NCI-H82 (cell line): ENCODE data around the gene RHOT2.

Source experiments
- DNase-seq: peaks from one replicate; lab custom pipeline; 2025; lab: John Stamatoyannopoulos, UW

Gene RHOT2

DNA sequence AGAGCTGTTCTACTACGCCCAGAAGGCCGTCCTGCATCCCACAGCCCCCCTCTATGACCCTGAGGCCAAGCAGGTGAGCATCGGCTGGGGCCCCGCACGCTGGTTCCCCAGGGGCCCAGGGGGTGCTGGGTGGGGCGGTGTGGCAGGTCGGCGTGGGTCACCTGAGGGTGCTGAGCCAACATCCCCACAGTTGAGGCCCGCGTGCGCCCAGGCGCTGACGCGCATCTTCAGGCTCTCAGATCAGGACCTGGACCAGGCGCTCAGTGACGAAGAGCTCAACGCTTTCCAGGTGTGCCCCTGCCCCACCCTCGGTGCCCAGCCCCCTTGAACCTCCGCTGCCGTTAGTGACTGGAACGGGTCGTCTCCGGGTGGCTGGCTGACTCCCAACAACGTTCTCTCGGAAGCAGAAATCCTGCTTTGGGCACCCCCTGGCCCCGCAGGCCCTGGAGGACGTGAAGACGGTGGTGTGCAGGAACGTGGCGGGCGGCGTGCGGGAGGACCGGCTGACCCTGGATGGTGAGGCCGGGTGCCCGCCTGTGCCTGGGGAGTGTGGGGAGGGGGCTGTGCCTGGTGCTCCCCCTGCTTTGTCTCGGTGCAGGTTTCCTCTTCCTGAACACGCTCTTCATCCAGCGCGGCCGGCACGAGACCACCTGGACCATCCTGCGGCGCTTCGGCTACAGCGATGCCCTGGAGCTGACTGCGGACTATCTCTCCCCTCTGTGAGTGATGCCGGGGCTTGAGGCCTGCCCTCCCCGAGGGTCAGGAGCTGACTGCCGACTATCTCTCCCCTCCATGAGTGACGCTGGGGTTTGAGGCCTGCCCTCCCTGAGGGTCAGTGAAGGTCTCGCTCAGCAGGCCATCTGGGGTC is 2.8 kb downstream of the RHOT2 start:
- DNase-seq: no peak

DNA sequence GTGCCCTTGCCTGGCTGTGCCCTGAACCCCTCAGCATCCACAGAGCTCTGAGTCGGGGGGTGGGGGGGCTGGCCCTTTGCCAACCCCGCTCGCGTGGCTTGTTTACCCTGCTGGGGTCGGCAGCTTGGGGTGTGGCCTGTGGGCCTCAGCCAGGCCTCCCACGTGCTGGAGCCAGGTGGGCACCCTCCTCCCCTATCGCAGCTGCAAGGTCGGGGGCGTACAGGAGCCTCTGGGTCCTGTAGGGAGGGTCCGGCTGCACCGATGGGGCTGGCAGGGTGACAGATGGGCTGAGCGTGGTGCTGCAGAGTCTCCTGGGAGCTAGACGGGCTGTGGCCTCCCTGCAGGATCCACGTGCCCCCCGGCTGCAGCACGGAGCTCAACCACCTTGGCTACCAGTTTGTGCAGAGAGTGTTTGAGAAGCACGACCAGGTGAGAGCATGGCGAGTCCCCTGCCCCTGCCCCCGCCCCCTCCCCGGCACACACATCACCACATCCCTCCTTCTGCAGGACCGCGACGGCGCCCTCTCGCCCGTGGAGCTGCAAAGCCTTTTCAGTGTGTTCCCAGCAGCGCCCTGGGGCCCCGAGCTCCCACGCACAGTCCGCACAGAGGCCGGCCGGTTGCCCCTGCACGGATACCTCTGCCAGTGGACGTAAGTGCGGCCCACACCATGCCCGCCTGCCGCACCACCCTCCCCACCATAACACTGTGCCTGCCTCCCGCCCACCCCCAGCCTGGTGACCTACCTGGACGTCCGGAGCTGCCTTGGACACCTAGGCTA is 3.6 kb downstream of the RHOT2 start:
- peak; percentile 33 for DNase-seq

DNA sequence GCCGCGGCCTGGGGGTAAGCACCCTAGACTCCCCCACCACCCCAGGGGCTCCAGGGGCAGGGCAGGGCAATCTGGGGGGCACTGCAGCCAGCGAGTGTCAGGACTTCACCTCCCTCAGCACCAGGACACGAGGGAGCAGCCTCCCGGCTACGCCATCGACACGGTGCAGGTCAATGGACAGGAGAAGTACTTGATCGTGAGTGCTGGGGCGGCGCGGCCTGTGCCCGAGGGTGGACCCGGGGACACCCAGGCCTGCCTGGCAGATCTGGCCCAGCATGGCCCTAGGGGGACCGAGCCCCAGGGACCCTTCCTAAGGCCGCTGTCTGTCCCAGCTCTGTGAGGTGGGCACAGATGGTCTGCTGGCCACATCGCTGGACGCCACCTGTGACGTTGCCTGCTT is 4.4 kb downstream of the RHOT2 start:
- no peak for DNase-seq

DNA sequence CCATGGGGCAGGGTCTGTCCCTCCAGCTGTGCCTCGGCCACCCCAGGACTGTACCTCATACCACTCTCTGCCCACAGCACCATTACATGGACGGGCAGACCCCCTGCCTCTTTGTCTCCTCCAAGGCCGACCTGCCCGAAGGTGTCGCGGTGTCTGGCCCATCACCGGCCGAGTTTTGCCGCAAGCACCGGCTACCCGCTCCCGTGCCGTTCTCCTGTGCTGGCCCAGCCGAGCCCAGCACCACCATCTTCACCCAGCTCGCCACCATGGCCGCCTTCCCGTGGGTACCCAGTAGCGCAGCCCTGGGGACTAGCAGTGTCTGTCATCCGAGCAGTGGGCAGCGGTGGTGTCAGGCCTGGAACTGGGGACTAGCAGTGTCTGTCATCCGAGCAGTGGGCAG is 4.9 kb downstream of the RHOT2 start:
- no peak for DNase-seq

DNA sequence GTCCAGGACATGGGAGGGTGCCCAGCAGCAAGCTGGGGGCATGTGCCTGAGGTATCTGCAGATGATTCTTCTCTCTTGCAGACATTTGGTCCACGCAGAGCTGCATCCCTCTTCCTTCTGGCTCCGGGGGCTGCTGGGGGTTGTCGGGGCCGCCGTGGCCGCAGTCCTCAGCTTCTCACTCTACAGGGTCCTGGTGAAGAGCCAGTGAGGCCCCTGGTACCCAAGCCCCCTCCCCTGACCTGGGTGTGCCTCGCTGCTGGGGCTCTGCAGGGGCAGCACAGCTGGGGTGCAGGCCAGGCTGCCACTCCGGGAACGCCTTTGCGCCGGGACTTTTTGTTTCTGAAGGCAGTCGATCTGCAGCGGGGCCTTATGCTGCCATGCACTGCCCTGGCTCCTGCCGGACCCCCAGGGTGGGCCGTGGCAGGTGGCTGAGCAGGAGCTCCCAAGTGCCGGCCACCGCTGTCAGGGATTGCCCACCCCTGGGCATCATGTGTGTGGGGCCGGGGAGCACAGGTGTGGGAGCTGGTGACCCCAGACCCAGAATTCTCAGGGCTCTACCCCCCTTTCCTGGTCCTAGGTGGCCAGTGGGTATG is 5.6 kb downstream of the RHOT2 start:
- no peak for DNase-seq

DNA sequence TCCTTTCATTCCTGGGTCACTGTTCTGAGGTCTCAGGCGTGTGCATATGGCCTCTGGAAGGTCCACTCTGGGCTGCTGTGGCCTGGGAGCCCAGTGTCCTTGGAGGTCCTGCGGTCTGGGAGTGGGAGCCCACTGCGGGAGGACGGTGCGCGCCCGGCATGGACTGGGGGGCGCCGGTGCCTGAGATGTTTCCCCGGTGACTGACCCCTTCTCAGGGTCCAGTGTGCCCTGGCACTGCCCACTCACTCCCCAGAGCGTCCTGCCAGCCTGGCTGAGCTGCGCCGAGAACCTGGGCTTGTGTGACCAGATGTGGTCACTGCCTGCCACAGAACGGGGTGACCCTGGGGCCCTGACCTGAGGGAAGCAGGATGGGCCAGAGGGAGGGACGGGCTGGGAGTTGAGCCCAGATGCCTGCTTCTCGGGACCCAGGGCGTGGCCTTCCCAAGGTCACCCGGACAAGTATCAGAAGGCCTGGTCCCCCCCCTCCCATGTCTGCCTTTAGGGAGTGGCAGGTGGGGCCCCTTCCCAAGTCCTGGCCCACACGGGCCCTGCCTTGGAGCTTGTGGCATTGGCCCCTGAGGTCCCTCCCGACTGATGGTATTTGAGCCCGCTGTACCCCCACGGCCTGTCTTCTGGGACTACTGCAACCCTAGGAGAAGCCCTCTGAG is 6.4 kb downstream of the RHOT2 start:
- DNase-seq: no peak

DNA sequence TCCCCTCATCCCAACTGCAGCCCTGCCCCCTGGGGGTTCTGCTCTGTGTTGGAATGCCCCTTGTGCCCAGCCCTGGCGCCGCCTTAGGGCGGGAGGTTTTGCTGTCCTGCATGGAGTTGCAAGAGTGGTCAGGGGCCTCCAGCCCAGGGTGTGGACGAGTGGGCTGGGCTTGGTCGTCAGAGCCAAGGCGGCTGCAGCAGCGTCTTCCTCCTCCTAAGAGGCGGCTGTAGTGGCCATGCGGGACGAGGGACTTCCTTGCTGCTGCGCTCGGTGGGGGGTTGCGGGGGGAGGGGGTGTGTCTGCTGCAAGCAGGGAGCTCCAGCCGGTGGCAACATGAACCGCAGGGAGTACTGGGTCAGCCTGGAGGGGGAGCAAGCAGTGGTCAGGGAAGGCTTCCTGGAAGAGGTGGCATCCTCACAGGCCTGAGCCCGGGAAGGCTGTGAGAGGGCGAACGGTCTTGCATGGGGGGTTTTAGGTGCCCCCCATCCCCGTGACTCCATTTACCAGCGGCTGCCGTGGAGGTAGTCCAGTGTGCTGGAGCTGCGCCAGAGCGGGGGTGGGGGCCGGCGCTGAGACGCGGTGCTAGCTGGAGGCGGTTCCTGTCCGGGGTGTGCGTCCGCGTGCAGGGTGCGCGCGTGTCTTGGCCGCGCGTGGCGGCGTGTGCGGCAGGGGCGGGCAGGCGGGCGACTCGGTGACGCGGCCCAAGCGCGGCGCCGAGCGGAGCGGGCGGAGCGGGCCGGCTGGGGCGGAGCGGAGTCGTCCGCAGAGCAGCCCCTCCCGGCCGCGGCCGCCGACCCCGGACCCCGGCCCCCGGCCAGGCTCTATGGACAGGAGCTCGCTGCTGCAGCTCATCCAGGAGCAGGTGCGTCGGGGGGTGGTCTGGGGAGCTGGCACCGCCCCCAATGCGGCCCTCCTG is 7.3 kb downstream of the RHOT2 start, which contains the start of gene RHBDL1:
RHBDL1 (plus strand) TSS at position 704 of the 916 bp plus-strand sequence; CDS start at position 824, 120 bp downstream.
- DNase-seq: peak; percentile 68

DNA sequence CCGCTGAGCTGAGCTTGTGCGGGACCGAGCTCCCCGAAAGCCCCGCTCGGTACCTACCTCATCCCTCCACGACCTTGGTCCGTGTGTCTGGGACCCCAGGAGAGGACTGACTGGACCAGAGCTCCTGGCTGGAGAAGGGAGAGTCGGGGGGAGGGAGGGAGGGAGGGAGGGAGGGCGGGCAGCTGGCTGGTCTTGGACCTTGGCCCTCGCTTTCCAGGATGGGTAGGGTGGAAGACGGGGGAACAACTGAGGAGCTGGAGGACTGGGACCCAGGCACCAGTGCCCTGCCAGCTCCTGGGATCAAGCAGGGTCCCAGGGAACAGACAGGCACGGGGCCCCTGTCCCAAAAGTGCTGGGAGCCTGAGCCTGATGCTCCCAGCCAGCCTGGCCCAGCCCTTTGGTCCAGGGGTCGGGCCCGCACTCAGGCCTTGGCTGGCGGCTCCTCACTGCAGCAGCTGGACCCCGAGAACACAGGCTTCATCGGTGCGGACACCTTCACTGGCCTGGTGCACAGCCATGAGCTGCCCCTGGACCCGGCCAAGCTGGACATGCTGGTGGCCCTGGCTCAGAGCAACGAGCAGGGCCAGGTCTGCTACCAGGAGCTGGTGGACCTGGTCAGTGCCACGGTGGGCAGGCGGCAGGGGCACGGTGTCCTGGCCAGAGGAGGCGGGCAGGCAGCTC is 8.1 kb downstream of the RHOT2 start:
- DNase-seq: no peak

DNA sequence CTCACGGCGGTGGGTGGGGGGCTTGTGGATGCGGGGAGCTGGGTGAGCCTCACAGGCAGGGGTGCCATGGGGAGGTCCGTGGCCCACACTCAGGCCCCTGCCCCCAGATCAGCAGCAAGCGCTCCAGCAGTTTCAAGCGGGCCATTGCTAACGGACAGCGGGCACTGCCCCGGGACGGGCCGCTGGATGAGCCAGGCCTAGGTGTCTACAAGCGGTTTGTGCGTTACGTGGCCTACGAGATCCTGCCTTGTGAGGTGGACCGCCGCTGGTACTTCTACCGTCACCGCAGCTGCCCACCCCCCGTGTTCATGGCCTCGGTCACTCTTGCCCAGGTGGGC is 8.6 kb downstream of the RHOT2 start:
- DNase-seq: no peak

DNA sequence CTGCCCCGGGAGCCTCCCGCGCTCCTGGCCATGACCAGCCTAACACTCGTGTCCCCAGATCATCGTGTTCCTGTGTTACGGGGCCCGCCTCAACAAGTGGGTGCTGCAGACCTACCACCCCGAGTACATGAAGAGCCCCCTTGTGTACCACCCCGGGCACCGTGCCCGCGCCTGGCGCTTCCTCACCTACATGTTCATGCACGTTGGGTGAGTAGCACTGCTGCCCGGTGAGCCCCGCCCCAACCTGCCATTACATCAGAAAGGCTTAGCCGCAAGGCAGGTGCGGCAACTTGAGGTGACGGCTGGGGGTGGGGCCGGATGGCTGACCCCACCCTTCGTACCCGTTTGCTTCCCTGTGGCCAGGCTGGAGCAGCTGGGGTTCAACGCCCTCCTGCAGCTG is 9.0 kb downstream of the RHOT2 start:
- DNase-seq: no peak

DNA sequence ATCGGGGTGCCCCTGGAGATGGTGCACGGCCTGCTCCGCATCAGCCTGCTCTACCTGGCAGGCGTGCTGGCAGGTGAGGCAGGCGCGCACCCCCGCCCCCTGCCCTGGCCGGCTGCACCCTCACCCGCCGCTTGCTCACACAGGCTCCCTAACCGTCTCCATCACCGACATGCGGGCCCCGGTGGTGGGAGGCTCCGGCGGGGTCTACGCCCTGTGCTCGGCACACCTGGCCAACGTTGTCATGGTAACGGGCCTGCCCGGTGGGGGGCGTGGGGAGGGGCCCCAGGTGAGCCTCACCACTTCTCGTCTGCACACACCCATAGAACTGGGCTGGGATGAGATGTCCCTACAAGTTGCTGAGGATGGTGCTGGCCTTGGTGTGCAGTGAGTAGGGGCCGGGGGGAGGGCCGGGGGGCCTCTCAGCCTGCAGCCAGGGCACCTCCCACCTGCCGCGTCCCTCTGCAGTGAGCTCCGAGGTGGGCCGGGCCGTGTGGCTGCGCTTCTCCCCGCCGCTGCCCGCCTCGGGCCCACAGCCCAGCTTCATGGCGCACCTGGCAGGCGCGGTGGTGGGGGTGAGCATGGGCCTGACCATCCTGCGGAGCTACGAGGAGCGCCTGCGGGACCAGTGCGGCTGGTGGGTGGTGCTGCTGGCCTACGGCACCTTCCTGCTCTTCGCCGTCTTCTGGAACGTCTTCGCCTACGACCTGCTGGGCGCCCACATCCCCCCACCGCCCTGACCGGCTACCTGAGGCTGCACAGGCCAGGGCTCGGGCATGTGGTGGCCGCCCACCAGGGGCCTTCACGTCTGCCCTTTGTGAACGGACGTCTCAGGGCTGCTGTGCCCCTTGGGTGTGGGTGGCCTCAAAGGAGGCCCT is 9.6 kb downstream of the RHOT2 start:
- no peak for DNase-seq

DNA sequence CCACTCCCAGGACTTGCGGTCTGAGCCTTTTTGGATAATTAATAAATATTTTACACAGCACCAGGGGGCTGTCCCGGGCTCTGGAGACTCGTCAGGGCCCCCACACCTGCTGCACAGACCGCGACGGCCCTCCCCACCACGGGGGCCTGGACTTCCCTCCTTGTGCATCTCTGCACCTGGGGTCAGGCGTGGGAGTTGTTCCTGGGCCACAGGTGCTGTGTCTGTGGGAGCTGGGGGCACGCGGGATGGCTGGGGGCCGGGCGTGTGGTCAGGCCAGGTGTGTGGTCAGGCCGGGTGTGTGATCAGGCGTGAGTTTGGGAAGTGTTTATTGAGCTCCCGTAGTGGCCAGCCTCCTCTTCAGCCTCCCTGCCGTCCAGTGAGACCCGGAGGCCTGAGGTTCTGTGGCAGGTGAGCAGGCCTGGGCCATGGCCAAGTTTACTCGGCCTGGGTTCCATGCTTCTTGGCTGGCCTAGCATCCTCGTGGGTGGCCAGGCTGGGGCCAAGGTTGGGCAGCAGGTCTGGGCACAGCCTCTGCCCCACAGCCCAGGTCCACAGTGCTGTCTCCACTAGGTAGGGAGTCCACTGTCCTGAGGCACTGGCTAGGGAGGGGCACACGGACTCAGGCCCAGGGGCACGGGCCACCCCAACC is 10.4 kb downstream of the RHOT2 start:
- DNase-seq: no peak

DNA sequence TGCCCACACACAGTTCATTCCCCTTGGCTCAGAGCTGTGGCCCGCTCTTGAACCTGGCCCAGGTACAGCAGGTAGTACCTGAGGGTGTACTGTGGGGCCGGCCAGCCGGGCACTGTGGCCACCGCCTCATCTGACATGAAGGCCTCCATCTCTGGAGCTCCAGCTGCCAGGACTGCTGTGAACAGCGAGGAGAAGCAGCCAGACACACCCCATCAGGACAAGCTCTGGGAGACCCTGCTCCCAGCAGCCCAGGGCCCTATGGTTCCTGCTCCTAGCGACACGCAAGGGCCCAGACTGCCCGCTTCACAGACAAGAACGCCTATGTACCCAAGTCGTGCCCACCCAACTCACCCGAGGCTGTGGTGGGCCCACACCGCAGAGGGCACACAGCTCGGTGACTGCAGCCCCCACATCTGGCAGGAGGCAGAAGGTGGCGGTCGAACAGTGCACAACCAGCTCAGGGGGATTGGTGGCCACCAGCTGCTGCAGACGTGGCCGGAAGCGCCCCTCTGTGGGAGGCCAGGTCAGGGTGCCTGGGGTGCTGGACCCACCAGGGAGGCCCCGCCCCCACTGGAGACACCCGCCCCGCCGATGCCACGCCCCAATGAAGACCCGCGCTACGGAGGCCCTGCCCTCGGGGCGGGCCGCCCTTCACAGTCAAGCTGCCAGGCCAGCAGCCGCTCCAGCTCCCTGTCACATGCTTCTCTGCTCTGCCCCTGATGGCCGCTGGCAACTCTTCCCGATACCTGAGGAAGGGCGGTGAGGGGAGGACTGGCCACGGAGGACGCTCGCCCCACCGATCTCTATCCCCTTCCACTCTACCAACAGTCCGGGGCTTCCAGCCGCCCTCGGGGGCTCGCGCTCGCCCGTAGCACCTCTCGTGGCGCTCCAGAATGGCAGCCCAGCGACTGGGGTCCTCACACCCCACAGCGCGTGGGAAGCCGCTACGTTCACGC is 11.2 kb downstream of the RHOT2 start:
- DNase-seq: peak; percentile 87

DNA sequence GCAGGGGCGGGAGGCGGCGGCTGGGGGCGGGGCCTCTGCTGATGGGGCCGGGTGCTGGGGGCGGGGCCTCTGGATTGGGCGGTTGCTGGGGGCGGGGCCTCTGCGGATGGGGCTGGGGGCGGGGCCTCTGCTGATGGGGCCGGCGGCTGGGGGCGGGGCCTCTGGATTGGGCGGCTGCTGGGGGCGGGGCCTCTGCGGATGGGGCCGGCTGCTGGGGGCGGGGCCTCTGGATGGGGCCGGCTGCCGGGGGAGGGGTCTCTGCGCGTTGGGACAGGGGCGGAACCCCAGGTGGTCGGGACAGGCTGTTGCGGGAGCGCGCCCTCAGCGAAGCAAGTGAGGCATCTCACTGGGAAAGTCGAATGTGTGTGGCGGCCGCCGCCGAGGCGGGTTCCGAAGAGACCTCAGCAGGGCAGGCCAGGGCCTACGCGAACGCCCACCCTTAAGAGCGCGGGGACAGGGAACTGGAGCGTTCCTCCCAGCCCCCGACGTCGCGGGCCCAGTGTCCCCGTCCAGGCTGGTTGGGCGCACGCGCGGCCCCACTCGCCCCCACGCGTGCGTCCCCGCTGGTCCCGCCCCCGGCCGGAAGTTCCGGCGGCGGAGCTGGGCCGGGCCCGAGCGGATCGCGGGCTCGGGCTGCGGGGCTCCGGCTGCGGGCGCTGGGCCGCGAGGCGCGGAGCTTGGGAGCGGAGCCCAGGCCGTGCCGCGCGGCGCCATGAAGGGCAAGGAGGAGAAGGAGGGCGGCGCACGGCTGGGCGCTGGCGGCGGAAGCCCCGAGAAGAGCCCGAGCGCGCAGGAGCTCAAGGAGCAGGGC is 12.1 kb downstream of the RHOT2 start, which contains the start of gene STUB1:
STUB1 (plus strand) TSS at position 597 of the 811 bp plus-strand sequence; CDS start at position 713, 116 bp downstream.
- peak; percentile 96 for DNase-seq

DNA sequence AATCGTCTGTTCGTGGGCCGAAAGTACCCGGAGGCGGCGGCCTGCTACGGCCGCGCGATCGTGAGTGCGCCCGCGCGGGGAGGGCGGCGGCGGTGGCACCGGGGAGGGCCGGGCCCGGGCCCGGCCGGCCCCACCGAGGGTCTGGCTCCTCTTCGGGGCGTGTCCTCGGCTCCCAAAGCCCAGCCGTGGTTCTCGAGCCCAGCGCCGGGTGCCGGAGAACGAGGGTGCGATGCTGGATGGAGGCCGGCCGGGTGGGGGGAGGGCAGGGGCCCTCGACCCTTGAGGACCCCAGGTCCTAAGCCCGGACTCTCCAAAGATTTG is 12.7 kb downstream of the RHOT2 start:
- no peak for DNase-seq

DNA sequence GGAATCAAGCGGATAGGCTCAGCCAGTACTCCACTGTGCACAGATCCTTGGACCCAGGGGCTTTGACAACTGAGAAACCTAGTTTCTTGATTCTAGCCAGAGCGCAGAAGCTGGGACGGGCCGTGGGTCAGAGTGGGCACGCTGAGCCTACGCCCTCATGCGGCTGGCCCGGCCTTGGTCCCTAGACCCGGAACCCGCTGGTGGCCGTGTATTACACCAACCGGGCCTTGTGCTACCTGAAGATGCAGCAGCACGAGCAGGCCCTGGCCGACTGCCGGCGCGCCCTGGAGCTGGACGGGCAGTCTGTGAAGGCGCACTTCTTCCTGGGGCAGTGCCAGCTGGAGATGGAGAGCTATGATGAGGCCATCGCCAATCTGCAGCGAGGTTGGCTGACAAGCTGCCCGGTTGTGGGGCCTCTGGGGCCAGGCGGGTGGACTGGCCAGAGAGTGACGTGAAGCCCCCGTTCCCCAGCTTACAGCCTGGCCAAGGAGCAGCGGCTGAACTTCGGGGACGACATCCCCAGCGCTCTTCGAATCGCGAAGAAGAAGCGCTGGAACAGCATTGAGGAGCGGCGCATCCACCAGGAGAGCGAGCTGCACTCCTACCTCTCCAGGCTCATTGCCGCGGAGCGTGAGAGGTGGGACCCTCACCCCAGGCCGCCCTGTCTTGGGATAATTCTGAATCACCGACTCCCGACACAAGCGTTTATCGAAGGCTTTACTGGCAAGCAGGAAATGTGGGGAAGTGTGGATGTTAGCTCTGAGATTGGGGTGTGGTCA is 13.2 kb downstream of the RHOT2 start:
- DNase-seq: peak; percentile 56
